IMR-90 (cell line): ENCODE measurements around the gene LRRC4. TPM values are rescaled to one million over a fixed set of nuclear protein-coding genes. Genes with fewer than 3 reads are reported as not detected.

ENCODE experiments used
- ATAC-seq: fragments of 200-7000 bp; cut with Tn5 transposase; 2 replicates; pipeline ENCODE4 v1.9.1; 2020; ENCODE audit warnings: low read depth, mild to moderate bottlenecking, moderate library complexity
- BruUV-seq: library from RNA; stranded (reverse); fragments of 400-500 nt; replicated peaks from 2 replicates; lab custom pipeline; 2021; lab: Mats Ljungman, UMichigan
- CTCF ChIA-PET: fragments of 300-600 bp; formaldehyde crosslinking; extraction: SDS; loops from one replicate; lab custom pipeline; 2021; ENCODE audit warnings: antibody characterized with exemption; lab: Yijun Ruan, JAX
- POLR2A ChIA-PET: fragments of 300-600 bp; sonication (Branson Sonifier 250); formaldehyde crosslinking; loops from one replicate; lab custom pipeline; 2022; ENCODE audit warnings: antibody characterized with exemption; ENCODE audit not compliant: unreplicated experiment; lab: Charles Lee
- DNase-seq: peaks from one replicate; pipeline ENCODE4 v3.0.0; 2013
- H2AFZ ChIP-seq: replicated peaks from 2 replicates; pipeline ENCODE3; 2013; ENCODE audit warnings: low read length, mild to moderate bottlenecking; ENCODE audit not compliant: poor library complexity
- H2AK5ac ChIP-seq: 2 replicates; pipeline ENCODE4 v1.6.1; 2013; ENCODE audit warnings: low read depth, low read length, inconsistent platforms
- H2AK9ac ChIP-seq: replicated peaks from 2 replicates; pipeline ENCODE3; 2013; ENCODE audit warnings: mild to moderate bottlenecking, low read depth, low read length, moderate library complexity; ENCODE audit not compliant: poor library complexity
- H2BK120ac ChIP-seq: 2 replicates; pipeline ENCODE4 v1.6.1; 2013; ENCODE audit warnings: low read depth, low read length, inconsistent platforms
- H2BK15ac ChIP-seq: 3 replicates; pipeline ENCODE4 v1.6.1; 2013; ENCODE audit warnings: low read depth, low read length, inconsistent platforms
- H2BK20ac ChIP-seq: 2 replicates; pipeline ENCODE4 v1.6.1; 2013; ENCODE audit warnings: low read depth, mild to moderate bottlenecking, inconsistent platforms, low read length, moderate library complexity
- H2BK5ac ChIP-seq: 2 replicates; pipeline ENCODE4 v1.6.1; 2013; ENCODE audit warnings: mild to moderate bottlenecking, low read depth, low read length, inconsistent platforms; ENCODE audit not compliant: poor library complexity, severe bottlenecking
- H3K14ac ChIP-seq: replicated peaks from 2 replicates; pipeline ENCODE4 v1.6.1; 2013; ENCODE audit warnings: low read depth, low read length, inconsistent platforms
- H3K18ac ChIP-seq: 2 replicates; pipeline ENCODE4 v1.6.1; 2013; ENCODE audit warnings: low read depth, low read length, control low read depth
- H3K23ac ChIP-seq: 2 replicates; pipeline ENCODE4 v1.6.1; 2013; ENCODE audit warnings: low read depth, low read length, inconsistent platforms
- H3K27ac ChIP-seq: 2 replicates; pipeline ENCODE4 v1.5.1; 2013; ENCODE audit warnings: mild to moderate bottlenecking, control low read depth, low read length; ENCODE audit not compliant: insufficient read depth
- H3K27me3 ChIP-seq: 2 replicates; pipeline ENCODE4 v1.6.1; 2013; ENCODE audit warnings: low read length; ENCODE audit not compliant: control insufficient read depth, insufficient read depth
- H3K36me3 ChIP-seq: 2 replicates; pipeline ENCODE4 v1.6.1; 2013; ENCODE audit warnings: low read length, mixed read lengths; ENCODE audit not compliant: control insufficient read depth, insufficient read depth
- H3K4ac ChIP-seq: 2 replicates; pipeline ENCODE4 v1.6.1; 2013; ENCODE audit warnings: low read depth, low read length, inconsistent platforms
- H3K4me1 ChIP-seq: 2 replicates; pipeline ENCODE4 v1.6.1; 2013; ENCODE audit warnings: low read length, mixed read lengths; ENCODE audit not compliant: control insufficient read depth, insufficient read depth
- H3K4me2 ChIP-seq: 2 replicates; pipeline ENCODE4 v1.6.1; 2013; ENCODE audit warnings: low read depth, mild to moderate bottlenecking, control low read depth, low read length, moderate library complexity
- H3K4me3 ChIP-seq: 2 replicates; pipeline ENCODE4 v1.5.1; 2013; ENCODE audit warnings: low read depth, mild to moderate bottlenecking, control low read depth, low read length, moderate library complexity; ENCODE audit not compliant: insufficient read depth
- H3K56ac ChIP-seq: 2 replicates; pipeline ENCODE4 v1.6.1; 2013; ENCODE audit warnings: low read length, inconsistent platforms; ENCODE audit not compliant: insufficient read depth; ENCODE audit errors: extremely low read depth
- H3K79me1 ChIP-seq, 2 experiments: 2 replicates each; pipeline ENCODE4 v1.6.1; 2013; ENCODE audit warnings: low read length in 2 of 2, inconsistent platforms in 1 of 2, low read depth in 1 of 2
- H3K9ac ChIP-seq: 2 replicates; pipeline ENCODE4 v1.6.1; 2013; ENCODE audit warnings: low read depth, low read length, control low read depth
- H3K9me1 ChIP-seq: 2 replicates; pipeline ENCODE4 v1.6.1; 2013; ENCODE audit warnings: low read length, inconsistent platforms; ENCODE audit not compliant: insufficient read depth
- H3K9me3 ChIP-seq: 2 replicates; pipeline ENCODE4 v1.6.1; 2013; ENCODE audit warnings: low read length; ENCODE audit not compliant: control insufficient read depth, insufficient read depth
- H4K20me1 ChIP-seq: 2 replicates; pipeline ENCODE4 v1.6.1; 2013; ENCODE audit warnings: low read length, inconsistent platforms; ENCODE audit not compliant: insufficient read depth
- H4K5ac ChIP-seq: 2 replicates; pipeline ENCODE4 v1.6.1; 2013; ENCODE audit warnings: mild to moderate bottlenecking, low read depth, low read length, control low read depth
- H4K8ac ChIP-seq, 2 experiments: 2 replicates each; pipeline ENCODE4 v1.6.1; 2013; ENCODE audit warnings: low read depth in 2 of 2, low read length in 2 of 2, control low read depth in 1 of 2, inconsistent platforms in 1 of 2
- H4K91ac ChIP-seq: 2 replicates; pipeline ENCODE4 v1.6.1; 2013; ENCODE audit warnings: low read depth, low read length, inconsistent platforms; ENCODE audit not compliant: insufficient read depth
- BHLHE40 ChIP-seq: fragments of 150-350 bp; IDR thresholded peaks from 2 replicates; pipeline ENCODE4 v1.6.1; 2016; ENCODE audit warnings: mild to moderate bottlenecking, low read depth, low read length
- CEBPB ChIP-seq: IDR thresholded peaks from 2 replicates; pipeline ENCODE4 v1.6.1; 2012; ENCODE audit warnings: low read depth, low read length, improper control_type of control experiment
- MAFK ChIP-seq: IDR thresholded peaks from 2 replicates; pipeline ENCODE4 v1.6.1; 2012; ENCODE audit warnings: low read depth, low read length, improper control_type of control experiment
- NFE2L2 ChIP-seq: fragments of 150-350 bp; IDR thresholded peaks from 2 replicates; pipeline ENCODE4 v1.6.1; 2016; ENCODE audit warnings: low read depth, mild to moderate bottlenecking, low read length
- POLR2A ChIP-seq: IDR thresholded peaks from 2 replicates; pipeline ENCODE4 v1.6.1; 2012; ENCODE audit warnings: mild to moderate bottlenecking, low read depth, low read length
- SMC3 ChIP-seq: fragments of 150-350 bp; IDR thresholded peaks from 2 replicates; pipeline ENCODE4 v1.6.1; 2016; ENCODE audit warnings: low read depth, mild to moderate bottlenecking, antibody characterized with exemption, low read length, moderate library complexity
- WGBS, 2 experiments: methylation state at CpG; one replicate each; pipeline versions ENCODE4 v1.1.5 to v1.1.7; 2013; ENCODE audit warnings: missing lambda C conversion rate in 2 of 2; ENCODE audit not compliant: insufficient read length in 1 of 2; ENCODE audit errors: extremely low coverage in 2 of 2; 5-methylcytosine and 5-hydroxymethylcytosine counted together
- dilution Hi-C: fragments of 300-500 bp; cut with HindIII; formaldehyde crosslinking; loops from one replicate; pipeline ENCODE4 v1.14.3; 2018; ENCODE audit warnings: low sequenced_read_pairs; ENCODE audit not compliant: unreplicated experiment
- in situ Hi-C: fragments of 300-500 bp; cut with MboI; formaldehyde crosslinking; loops from 3 replicates; pipeline ENCODE4 v1.14.3; 2019; ENCODE audit warnings: low sequenced_read_pairs, inconsistent platforms, mixed read lengths
- intact Hi-C: fragments of 100-400 bp; cut with micrococcal nuclease; formaldehyde crosslinking; loops from 2 replicates; pipeline ENCODE4 v1.10.0; 2022
- polyA plus RNA-seq, 3 experiments: library from polyadenylated mRNA; depleted of rRNA; stranded (reverse); fragments of >200 nt; gene quantifications; 2 replicates each; pipeline ENCODE4 v1.2.3, GENCODE V29; 2012; ENCODE audit warnings: low replicate concordance in 1 of 3
- total RNA-seq: library from RNA; depleted of rRNA; stranded (reverse); fragments of >200 nt; gene quantifications from 2 replicates; pipeline ENCODE4 v1.2.3, GENCODE V29; 2012

Gene LRRC4
- total and polyA plus RNA-seq, 2 of the 4 experiments (the other 2 are of a cell fraction) = 0.54 to 0.55 TPM

- no peak overlapping the region for H4K91ac ChIP-seq
- 92% methylated on average over 2 of the region's 6 CpGs; no CpG with 5 or more reads in 1 of the 2 experiments for WGBS, 2 experiments
- CTCF ChIA-PET = no interaction called here
Observed at GRCh38 chr7:128071376-128071775, 40.1 kb upstream of the LRRC4 start.

More at GRCh38 chr7:128071376-128071775, 40.1 kb upstream of the LRRC4 start:
- no peak overlapping the region for H2BK120ac ChIP-seq
- H3K27me3 ChIP-seq = no peaks in the 10 kb centered on the region
- no peak overlapping the region for H2BK5ac ChIP-seq
- H4K20me1 ChIP-seq = peaks cover 29% of the 10 kb centered on the region
- no peak overlapping the region for H2BK20ac ChIP-seq
- no peak overlapping the region for H2AFZ ChIP-seq
- H3K56ac ChIP-seq = no peak overlapping the region
- H3K14ac ChIP-seq = no peak overlapping the region
- no peak for DNase-seq
- H3K36me3 ChIP-seq = peaks cover 18% of the 10 kb centered on the region
- no peak overlapping the region for H3K27ac ChIP-seq
- intact Hi-C loops (no loop called here), in situ Hi-C loops (loop anchor here (25.0 kb wide), 1 partner anchor 359 kb away; no protein-coding TSS in a partner anchor), dilution Hi-C loops (no loop called here)
- no peak overlapping the region for H3K18ac ChIP-seq
- no peak overlapping the region for H3K9ac ChIP-seq
- H3K9me1 ChIP-seq = peaks cover 33% of the 10 kb centered on the region
- POLR2A ChIA-PET = no interaction called here
- peaks cover 17 to 42% of the 10 kb centered on the region in 2 experiments for H3K79me1 ChIP-seq
- H2AK9ac ChIP-seq = no peak overlapping the region
- H2BK15ac ChIP-seq = no peak overlapping the region
- no peak overlapping the region for H3K4me3 ChIP-seq
- no peak for TF ChIP-seq NFE2L2
- no peak for TF ChIP-seq SMC3
- TF ChIP-seq POLR2A = no peak
- TF ChIP-seq CEBPB = no peak
- TF ChIP-seq BHLHE40 = no peak
- TF ChIP-seq MAFK = no peak
- no peak overlapping the region for H3K4me2 ChIP-seq
- BruUV-seq = no TSS peak
- no peak for ATAC-seq
- no peak overlapping the region for H3K4ac ChIP-seq
- H3K23ac ChIP-seq = no peak overlapping the region
- H4K5ac ChIP-seq = no peak overlapping the region
- no peaks in the 10 kb centered on the region for H3K9me3 ChIP-seq
- H2AK5ac ChIP-seq = no peak overlapping the region
- no peak overlapping the region for H4K8ac ChIP-seq
- peaks cover 7% of the 10 kb centered on the region; the same call in 1 of the 2 replicates for H3K4me1 ChIP-seq
